SK-N-SH treated with all-trans-retinoic acid at 6 μM for 48 hours (cell line): Measurements from ENCODE around the gene COL23A1.

Experiments used
- ATAC-seq: fragments of 200-7000 bp; cut with Tn5 transposase; 3 replicates; pipeline ENCODE4 v1.9.1; 2020; ENCODE audit warnings: mild to moderate bottlenecking, moderate library complexity
- ARNTL ChIP-seq: fragments of 450-650 bp; formaldehyde crosslinking; IDR thresholded peaks from 2 replicates; pipeline ENCODE4 v1.5.0; 2020; ENCODE audit warnings: low read depth, mild to moderate bottlenecking, moderate library complexity, borderline replicate concordance
- BACH2 ChIP-seq: fragments of 250-450 bp; sonication (Bioruptor Pico); IDR thresholded peaks from 2 replicates; pipeline ENCODE4 v1.9.0; 2021; ENCODE audit warnings: mild to moderate bottlenecking, borderline replicate concordance
- CSDC2 ChIP-seq: fragments of 250-450 bp; sonication (Bioruptor Pico); IDR thresholded peaks from 2 replicates; pipeline ENCODE4 v1.5.0; 2020; ENCODE audit warnings: mild to moderate bottlenecking, moderate library complexity
- ESRRG ChIP-seq: fragments of 250-450 bp; sonication (Bioruptor Pico); IDR thresholded peaks from 2 replicates; pipeline ENCODE4 v1.6.1; 2021; ENCODE audit warnings: mild to moderate bottlenecking
- GLIS3 ChIP-seq: fragments of 250-450 bp; sonication (Bioruptor Pico); IDR thresholded peaks from 2 replicates; pipeline ENCODE4 v1.5.0; 2020; ENCODE audit warnings: mild to moderate bottlenecking, moderate library complexity
- ISL1 ChIP-seq: fragments of 250-450 bp; sonication (Bioruptor Pico); IDR thresholded peaks from 2 replicates; pipeline ENCODE4 v2.1.2; 2022; ENCODE audit warnings: mild to moderate bottlenecking, moderate library complexity
- PATZ1 ChIP-seq: fragments of 250-450 bp; sonication (Bioruptor Pico); IDR thresholded peaks from 2 replicates; pipeline ENCODE4 v1.8.0; 2020; ENCODE audit warnings: mild to moderate bottlenecking, moderate library complexity, borderline replicate concordance
- PPARA ChIP-seq: fragments of 250-450 bp; sonication (Bioruptor Pico); IDR thresholded peaks from 2 replicates; pipeline ENCODE4 v1.5.0; 2020; ENCODE audit warnings: mild to moderate bottlenecking, borderline replicate concordance
- RARB ChIP-seq: fragments of 250-450 bp; sonication (Bioruptor Pico); IDR thresholded peaks from 2 replicates; pipeline ENCODE4 v1.8.0; 2021; ENCODE audit warnings: mild to moderate bottlenecking, moderate library complexity
- SNAI2 ChIP-seq: fragments of 250-450 bp; sonication (Bioruptor Pico); IDR thresholded peaks from 2 replicates; pipeline ENCODE4 v1.5.0; 2020; ENCODE audit warnings: mild to moderate bottlenecking, moderate library complexity
- TCF4 ChIP-seq: fragments of 250-450 bp; sonication (Bioruptor Pico); IDR thresholded peaks from 2 replicates; pipeline ENCODE4 v1.8.0; 2021; ENCODE audit warnings: mild to moderate bottlenecking, moderate library complexity, borderline replicate concordance
- TOX ChIP-seq: fragments of 250-450 bp; sonication (Bioruptor Pico); IDR thresholded peaks from 2 replicates; pipeline ENCODE4 v1.8.0; 2021; ENCODE audit warnings: mild to moderate bottlenecking, moderate library complexity, borderline replicate concordance
- TSHZ2 ChIP-seq: fragments of 250-450 bp; sonication (Bioruptor Pico); IDR thresholded peaks from 2 replicates; pipeline ENCODE4 v1.5.0; 2020; ENCODE audit warnings: mild to moderate bottlenecking, moderate library complexity
- ZC3H10 ChIP-seq: fragments of 250-450 bp; sonication (Bioruptor Pico); IDR thresholded peaks from 2 replicates; pipeline ENCODE4 v1.5.1; 2021; ENCODE audit warnings: mild to moderate bottlenecking, moderate library complexity
- ZFP3 ChIP-seq: fragments of 250-450 bp; sonication (Bioruptor Pico); IDR thresholded peaks from 2 replicates; pipeline ENCODE4 v1.5.0; 2020; ENCODE audit warnings: mild to moderate bottlenecking, moderate library complexity
- ZFP30 ChIP-seq: fragments of 450-650 bp; formaldehyde crosslinking; IDR thresholded peaks from 2 replicates; pipeline ENCODE4 v1.5.0; 2022; ENCODE audit warnings: mild to moderate bottlenecking, moderate library complexity
- ZNF70 ChIP-seq: fragments of 450-650 bp; formaldehyde crosslinking; IDR thresholded peaks from 2 replicates; pipeline ENCODE4 v1.5.0; 2020; ENCODE audit warnings: mild to moderate bottlenecking, moderate library complexity
- ZNF8 ChIP-seq: fragments of 450-650 bp; formaldehyde crosslinking; IDR thresholded peaks from 2 replicates; pipeline ENCODE4 v1.5.0; 2020; ENCODE audit warnings: mild to moderate bottlenecking, moderate library complexity
- TF ChIP-seq, protein P1 (sequence below): fragments of 250-450 bp; sonication (Bioruptor Pico); IDR thresholded peaks from 2 replicates; pipeline ENCODE4 v1.5.1; 2021; ENCODE audit warnings: mild to moderate bottlenecking, moderate library complexity
- TF ChIP-seq, protein P2 (sequence below): fragments of 250-450 bp; sonication (Bioruptor Pico); IDR thresholded peaks from 2 replicates; pipeline ENCODE4 v1.5.1; 2020; ENCODE audit warnings: low read depth, mild to moderate bottlenecking, moderate library complexity
- TF ChIP-seq, protein P3 (sequence below): fragments of 250-450 bp; sonication (Bioruptor Pico); IDR thresholded peaks from 2 replicates; pipeline ENCODE4 v1.8.0; 2021; ENCODE audit warnings: low read depth, mild to moderate bottlenecking, moderate library complexity, borderline replicate concordance

Gene COL23A1

GRCh38 chr5:178304761-178305645 is 285.2 kb downstream of the COL23A1 start:
- no peak for ATAC-seq

DNA sequence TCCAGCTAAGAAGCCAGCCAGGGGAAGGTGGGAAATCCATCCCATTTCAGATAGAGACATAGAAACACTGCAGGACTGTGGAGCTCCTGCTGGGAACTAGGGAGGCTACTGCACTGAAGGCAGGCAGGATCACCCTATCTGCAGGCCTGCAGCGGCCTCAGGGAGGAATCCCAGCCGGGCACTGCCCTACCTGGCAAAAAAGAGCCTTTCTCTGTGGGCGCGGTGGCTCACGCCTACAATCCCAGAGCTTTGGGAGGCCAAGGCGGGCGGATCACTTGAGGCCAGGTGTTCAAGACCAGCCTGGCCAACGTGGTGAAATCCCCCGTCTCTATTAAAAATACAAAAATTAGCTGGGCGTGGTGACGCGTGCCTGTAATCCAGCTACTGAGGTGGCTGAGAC is 286.2 kb downstream of the COL23A1 start:
- ATAC-seq, result no peak
- TF ChIP-seq, protein P1, sequence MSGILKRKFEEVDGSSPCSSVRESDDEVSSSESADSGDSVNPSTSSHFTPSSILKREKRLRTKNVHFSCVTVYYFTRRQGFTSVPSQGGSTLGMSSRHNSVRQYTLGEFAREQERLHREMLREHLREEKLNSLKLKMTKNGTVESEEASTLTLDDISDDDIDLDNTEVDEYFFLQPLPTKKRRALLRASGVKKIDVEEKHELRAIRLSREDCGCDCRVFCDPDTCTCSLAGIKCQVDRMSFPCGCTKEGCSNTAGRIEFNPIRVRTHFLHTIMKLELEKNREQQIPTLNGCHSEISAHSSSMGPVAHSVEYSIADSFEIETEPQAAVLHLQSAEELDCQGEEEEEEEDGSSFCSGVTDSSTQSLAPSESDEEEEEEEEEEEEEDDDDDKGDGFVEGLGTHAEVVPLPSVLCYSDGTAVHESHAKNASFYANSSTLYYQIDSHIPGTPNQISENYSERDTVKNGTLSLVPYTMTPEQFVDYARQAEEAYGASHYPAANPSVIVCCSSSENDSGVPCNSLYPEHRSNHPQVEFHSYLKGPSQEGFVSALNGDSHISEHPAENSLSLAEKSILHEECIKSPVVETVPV (CRISPR knock-in tag), result no peak
- TF ChIP-seq, protein P2, sequence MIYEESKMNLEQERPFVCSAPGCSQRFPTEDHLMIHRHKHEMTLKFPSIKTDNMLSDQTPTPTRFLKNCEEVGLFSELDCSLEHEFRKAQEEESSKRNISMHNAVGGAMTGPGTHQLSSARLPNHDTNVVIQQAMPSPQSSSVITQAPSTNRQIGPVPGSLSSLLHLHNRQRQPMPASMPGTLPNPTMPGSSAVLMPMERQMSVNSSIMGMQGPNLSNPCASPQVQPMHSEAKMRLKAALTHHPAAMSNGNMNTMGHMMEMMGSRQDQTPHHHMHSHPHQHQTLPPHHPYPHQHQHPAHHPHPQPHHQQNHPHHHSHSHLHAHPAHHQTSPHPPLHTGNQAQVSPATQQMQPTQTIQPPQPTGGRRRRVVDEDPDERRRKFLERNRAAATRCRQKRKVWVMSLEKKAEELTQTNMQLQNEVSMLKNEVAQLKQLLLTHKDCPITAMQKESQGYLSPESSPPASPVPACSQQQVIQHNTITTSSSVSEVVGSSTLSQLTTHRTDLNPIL (CRISPR knock-in tag), result no peak
- TF ChIP-seq ZFP30 (CRISPR knock-in tag), result no peak
- no peak for TF ChIP-seq TSHZ2 (CRISPR knock-in tag)
- TF ChIP-seq ARNTL (CRISPR knock-in tag), result no peak
- TF ChIP-seq ZNF70 (CRISPR knock-in tag), result no peak

More at GRCh38 chr5:178304761-178305645, 285.2 kb downstream of the COL23A1 start:
- no peak for TF ChIP-seq RARB
- no peak for TF ChIP-seq ZC3H10 (CRISPR knock-in tag)
- no peak for TF ChIP-seq ARNTL (CRISPR knock-in tag)
- no peak for TF ChIP-seq BACH2
- TF ChIP-seq ESRRG (CRISPR knock-in tag), result no peak
- TF ChIP-seq CSDC2 (CRISPR knock-in tag), result no peak
- TF ChIP-seq, protein P2 (CRISPR knock-in tag), result no peak
- TF ChIP-seq, protein P1 (CRISPR knock-in tag), result no peak
- TF ChIP-seq ISL1 (CRISPR knock-in tag), result no peak
- TF ChIP-seq ZNF8, result no peak
- TF ChIP-seq, protein P3, sequence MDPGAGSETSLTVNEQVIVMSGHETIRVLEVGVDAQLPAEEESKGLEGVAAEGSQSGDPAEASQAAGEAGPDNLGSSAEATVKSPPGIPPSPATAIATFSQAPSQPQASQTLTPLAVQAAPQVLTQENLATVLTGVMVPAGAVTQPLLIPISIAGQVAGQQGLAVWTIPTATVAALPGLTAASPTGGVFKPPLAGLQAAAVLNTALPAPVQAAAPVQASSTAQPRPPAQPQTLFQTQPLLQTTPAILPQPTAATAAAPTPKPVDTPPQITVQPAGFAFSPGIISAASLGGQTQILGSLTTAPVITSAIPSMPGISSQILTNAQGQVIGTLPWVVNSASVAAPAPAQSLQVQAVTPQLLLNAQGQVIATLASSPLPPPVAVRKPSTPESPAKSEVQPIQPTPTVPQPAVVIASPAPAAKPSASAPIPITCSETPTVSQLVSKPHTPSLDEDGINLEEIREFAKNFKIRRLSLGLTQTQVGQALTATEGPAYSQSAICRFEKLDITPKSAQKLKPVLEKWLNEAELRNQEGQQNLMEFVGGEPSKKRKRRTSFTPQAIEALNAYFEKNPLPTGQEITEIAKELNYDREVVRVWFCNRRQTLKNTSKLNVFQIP (CRISPR knock-in tag), result no peak
- TF ChIP-seq PPARA (CRISPR knock-in tag), result no peak
- TF ChIP-seq TSHZ2 (CRISPR knock-in tag), result no peak
- no peak for TF ChIP-seq SNAI2 (CRISPR knock-in tag)
- TF ChIP-seq TOX (CRISPR knock-in tag), result no peak
- no peak for TF ChIP-seq TCF4 (CRISPR knock-in tag)
- TF ChIP-seq PATZ1, result no peak
- TF ChIP-seq GLIS3, result no peak
- TF ChIP-seq ZFP3 (CRISPR knock-in tag), result no peak
